Nephron (organoid): Measurements from ENCODE around the gene SELENOO.
A peak's percentile ranks its signal among the peaks of the same experiment; 100 is the strongest.

Experiments
- H3K27ac Mint-ChIP-seq, 3 experiments: 2 replicates each; pipeline ENCODE4 v1.8.0; 2020; ENCODE audit warnings: mixed read lengths in 3 of 3, mild to moderate bottlenecking in 2 of 3, moderate library complexity in 1 of 3
- H3K27me3 Mint-ChIP-seq: 2 replicates; pipeline ENCODE4 v1.8.0; 2021; ENCODE audit warnings: low read depth, mild to moderate bottlenecking, moderate library complexity, mixed read lengths
- H3K36me3 Mint-ChIP-seq: 2 replicates; pipeline ENCODE4 v1.8.0; 2020; ENCODE audit warnings: low read depth, mixed read lengths
- H3K4me1 Mint-ChIP-seq: 2 replicates; pipeline ENCODE4 v1.8.0; 2020; ENCODE audit warnings: mixed read lengths
- H3K4me3 Mint-ChIP-seq, 3 experiments: 2 replicates each; pipeline ENCODE4 v1.8.0; 2020; ENCODE audit warnings: mild to moderate bottlenecking in 3 of 3, mixed read lengths in 3 of 3, moderate library complexity in 2 of 3
- H3K9me3 Mint-ChIP-seq: 2 replicates; pipeline ENCODE4 v1.8.0; 2020; ENCODE audit warnings: mixed read lengths
- TF ChIP-seq, protein P1 (sequence below), 3 experiments: fragments of 200-600 bp; sonication (generic); IDR thresholded peaks; one replicate each; pipeline ENCODE4 v1.5.0; 2021; ENCODE audit warnings: antibody characterized with exemption in 3 of 3; ENCODE audit not compliant: unreplicated experiment in 3 of 3

Gene SELENOO

DNA sequence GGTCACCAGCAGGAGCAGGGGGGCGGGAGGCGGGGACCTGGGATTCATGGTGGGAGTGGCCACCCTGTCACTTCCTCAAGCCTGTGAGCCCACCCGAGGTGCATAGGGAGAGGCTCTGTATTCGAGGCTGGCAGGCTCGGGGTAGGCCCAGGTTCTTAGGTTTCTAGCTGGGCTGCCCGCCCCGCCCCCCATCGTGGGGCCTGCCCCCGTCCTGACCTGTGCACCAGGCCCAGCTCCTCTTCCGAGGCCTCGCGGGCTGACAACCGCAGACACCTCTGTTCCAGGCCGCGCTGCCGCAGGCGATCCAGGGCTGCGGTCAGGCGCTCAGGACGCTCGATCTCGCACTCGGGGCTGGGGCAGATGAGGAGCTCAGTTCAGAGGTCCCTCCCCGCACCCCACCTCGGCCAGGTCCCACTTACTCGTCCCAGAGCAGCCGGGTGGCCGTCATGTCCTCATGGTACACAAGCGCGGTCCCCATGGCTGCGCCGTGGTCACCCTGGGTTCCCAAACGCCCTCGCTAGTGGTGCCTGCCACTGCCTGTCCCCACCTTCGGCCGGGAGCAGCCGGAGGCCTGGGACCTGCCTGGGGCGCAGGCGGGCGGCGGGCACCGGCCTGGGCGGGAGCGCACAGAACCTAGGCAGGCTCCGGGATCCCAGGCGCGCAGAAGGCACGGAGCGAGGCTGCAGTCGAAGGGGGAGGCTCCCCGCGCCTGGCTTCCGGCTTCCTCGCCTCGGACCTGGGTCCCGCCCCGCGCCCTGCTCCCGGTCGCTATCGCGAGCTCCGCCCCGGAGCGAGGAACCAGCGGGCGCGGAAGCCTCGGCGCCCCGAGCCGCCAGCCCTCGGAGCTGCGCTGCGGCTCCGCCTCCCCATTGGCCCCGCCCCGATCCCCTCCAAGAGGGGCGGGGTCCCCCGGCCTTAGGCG is 50.0 kb downstream of the SELENOO start, which contains the start of gene HDAC10:
Gene HDAC10 (minus strand): TSS at position 711 of the 922 bp plus-strand sequence. CDS start 233 bp downstream, at position 478.
- Mint-ChIP-seq H3K27me3 (no peaks in the 10 kb centered on the region), H3K9me3 (no peaks in the 10 kb centered on the region), H3K27ac (no peak within 1 kb of the TSS), H3K4me1 (no peaks in the 10 kb centered on the region), H3K4me3 (peak within 1 kb of the TSS; percentile 75 to 81 (median 78)), H3K36me3 (no peaks in the 10 kb centered on the region)
- TF ChIP-seq, protein P1, sequence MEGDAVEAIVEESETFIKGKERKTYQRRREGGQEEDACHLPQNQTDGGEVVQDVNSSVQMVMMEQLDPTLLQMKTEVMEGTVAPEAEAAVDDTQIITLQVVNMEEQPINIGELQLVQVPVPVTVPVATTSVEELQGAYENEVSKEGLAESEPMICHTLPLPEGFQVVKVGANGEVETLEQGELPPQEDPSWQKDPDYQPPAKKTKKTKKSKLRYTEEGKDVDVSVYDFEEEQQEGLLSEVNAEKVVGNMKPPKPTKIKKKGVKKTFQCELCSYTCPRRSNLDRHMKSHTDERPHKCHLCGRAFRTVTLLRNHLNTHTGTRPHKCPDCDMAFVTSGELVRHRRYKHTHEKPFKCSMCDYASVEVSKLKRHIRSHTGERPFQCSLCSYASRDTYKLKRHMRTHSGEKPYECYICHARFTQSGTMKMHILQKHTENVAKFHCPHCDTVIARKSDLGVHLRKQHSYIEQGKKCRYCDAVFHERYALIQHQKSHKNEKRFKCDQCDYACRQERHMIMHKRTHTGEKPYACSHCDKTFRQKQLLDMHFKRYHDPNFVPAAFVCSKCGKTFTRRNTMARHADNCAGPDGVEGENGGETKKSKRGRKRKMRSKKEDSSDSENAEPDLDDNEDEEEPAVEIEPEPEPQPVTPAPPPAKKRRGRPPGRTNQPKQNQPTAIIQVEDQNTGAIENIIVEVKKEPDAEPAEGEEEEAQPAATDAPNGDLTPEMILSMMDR (IDR thresholded peaks at IDR 0.05; ENCODE audit: unreplicated experiment in 3 of 3): no peak

DNA sequence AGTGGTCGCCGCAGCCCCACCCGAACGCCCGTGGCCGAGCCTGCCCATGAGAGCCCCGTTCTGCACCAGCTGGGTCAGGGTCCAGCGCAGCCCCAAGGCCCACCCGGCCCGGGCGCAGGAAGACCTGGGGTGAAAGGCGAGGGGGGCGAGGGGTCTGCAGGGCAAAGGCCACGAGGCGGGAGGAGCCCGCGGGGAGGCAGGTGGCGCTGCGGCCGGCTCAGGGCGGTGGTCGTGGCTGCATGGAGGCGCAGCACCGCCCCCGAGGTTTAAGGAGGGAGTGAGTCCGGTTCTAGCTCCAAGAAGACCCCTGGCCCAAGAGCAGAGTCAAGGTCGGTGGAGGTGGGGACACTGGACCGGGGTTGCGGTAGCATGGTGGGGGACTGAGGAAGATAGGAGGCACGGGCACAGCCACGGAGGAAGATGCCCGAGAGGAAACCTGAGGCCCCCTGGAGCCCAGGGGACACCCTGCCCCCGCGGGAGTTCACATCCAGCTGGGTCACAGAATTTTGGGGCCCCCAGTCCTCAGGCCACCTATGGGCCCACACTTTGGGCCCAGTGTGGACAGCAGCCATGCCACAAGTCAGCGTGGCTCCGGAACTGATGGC is 50.8 kb downstream of the SELENOO start:
- no peaks in the 10 kb centered on the region for H3K4me1 Mint-ChIP-seq

DNA sequence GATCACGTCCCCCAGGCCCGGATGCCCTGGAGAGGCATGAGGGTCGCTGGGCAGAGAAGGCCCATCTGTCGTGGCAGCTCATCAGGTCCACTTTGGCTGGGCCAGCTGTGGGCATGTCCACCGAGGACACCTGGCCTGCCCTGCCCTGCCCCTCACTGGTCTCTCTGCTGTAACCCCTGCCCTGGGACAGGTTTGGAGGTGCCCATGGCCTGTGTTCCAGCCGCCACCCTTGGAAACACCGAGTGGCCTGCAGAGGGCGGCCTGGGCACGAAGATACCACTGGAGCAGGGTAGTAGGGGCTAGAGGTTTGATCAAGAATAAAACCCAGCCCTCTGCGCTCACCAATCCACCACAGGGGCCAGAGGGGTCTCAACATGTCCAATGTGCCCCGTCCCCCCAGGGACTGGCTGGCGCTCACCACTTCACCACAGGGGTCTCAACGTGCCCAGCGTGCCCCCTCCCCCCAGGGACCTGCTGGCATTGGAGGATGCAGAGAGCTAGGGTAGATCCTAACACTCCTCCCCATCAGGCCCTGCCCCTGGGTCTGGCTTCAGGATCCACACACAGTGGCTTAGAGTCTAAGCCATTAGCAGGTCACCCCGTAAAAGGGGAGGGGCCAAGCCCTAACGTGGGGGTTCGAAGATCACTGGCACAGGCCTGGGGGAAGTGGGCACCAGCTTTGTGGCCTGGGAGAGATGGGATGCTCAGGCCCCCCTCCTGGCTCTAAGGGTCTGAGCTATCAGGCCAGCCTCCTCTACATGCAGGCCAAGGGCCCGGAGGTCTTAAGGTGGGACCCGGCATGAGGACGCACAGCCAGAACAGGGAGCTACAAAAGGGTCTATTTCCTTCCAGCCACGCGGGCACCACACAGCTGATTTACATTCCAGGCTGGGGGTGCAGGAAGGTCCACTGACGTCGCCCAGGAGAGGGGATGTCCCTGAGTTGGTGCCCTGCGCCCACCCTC is 51.6 kb downstream of the SELENOO start:
- Mint-ChIP-seq H3K27ac (no peak overlapping the region), H3K4me3 (peak overlapping the region; percentile 40 to 75 (median 62)), H3K27me3 (no peaks in the 10 kb centered on the region), H3K4me1 (no peaks in the 10 kb centered on the region), H3K36me3 (no peaks in the 10 kb centered on the region), H3K9me3 (no peaks in the 10 kb centered on the region)
- TF ChIP-seq, protein P1 (IDR thresholded peaks at IDR 0.05; ENCODE audit: unreplicated experiment in 3 of 3): peak; percentile 61 to 73 (median 62)

More for the DNA sequence above, 50.8 kb downstream of the SELENOO start:
- H3K9me3 Mint-ChIP-seq: no peaks in the 10 kb centered on the region
- H3K27ac Mint-ChIP-seq: no peak overlapping the region
- TF ChIP-seq, protein P1 (IDR thresholded peaks at IDR 0.05; ENCODE audit: unreplicated experiment in 3 of 3): no peak
- H3K4me3 Mint-ChIP-seq: peak overlapping the region in 1 of 3 experiments; percentile 26
- no peaks in the 10 kb centered on the region for H3K36me3 Mint-ChIP-seq
- H3K27me3 Mint-ChIP-seq: no peaks in the 10 kb centered on the region

DNA sequence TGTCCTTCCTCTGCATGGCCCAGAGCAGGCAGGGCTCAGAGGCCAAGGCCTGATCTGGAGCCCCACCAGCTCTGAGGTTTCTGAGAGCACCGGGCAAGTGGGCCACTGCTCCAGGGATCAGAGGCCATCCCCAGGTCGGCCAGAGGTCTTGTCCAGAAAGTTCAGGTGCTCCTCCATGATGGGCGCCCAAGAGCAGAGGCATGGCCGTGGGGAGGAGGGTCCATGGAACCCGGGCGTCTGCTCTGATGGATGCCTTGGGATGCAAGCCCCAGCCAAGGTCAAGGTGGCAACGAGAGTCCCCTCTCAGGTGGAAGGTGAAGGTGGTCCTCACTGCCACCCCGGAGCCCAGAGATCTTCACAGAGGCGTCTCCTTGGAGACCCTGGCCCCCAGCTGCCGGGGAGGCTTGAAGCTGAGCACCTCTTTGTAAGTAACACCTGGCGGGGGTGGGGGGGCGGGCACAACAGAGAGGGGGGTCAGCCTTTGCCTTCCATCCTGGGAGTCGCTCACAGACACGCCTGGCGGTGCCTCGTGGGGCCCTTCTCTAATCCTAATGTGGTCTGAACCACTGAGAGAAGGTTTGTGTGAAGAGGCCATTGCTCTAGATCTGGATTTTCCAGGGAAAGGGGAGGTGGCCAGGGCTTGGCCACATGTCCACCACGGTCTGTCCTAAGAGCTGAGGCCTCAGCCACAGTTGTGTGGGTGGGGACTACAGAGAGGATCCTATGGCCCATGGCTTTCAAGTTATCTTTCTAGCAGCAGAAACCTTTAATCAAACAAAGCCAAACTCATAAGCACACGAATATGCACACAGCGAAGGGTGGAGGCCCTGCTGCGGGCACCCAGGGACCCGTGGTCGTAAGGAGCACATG is 52.5 kb downstream of the SELENOO start:
- Mint-ChIP-seq H3K27me3 (no peaks in the 10 kb centered on the region), H3K36me3 (no peaks in the 10 kb centered on the region), H3K4me1 (no peaks in the 10 kb centered on the region), H3K27ac (no peak overlapping the region), H3K9me3 (no peaks in the 10 kb centered on the region), H3K4me3 (no peak overlapping the region)
- TF ChIP-seq, protein P1 (IDR thresholded peaks at IDR 0.05; ENCODE audit: unreplicated experiment in 3 of 3): no peak

DNA sequence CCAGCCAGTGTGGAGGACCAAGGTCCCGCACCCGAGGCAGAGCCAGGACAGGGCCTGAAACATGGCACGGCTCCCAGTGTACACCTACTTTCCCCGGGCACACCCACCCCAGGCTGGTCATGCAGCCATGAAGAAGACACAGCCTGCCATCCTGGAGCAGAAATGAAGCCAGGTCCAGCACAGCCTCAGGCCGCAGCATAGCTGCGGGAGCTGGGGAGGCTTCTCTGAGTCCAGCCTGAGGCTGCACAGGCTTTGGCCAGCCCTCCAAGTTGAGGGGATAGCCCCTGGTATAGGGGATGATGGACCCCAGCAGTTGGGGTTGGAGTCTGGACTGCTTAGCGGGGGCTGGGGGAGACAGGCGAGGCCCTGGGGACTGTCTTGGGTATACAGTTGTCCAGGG is 53.1 kb downstream of the SELENOO start:
- no peaks in the 10 kb centered on the region for H3K4me1 Mint-ChIP-seq
- no peak overlapping the region for H3K4me3 Mint-ChIP-seq
- no peak overlapping the region for H3K27ac Mint-ChIP-seq

More for the DNA sequence above, 53.1 kb downstream of the SELENOO start:
- Mint-ChIP-seq H3K36me3 (no peaks in the 10 kb centered on the region), H3K27me3 (no peaks in the 10 kb centered on the region), H3K9me3 (no peaks in the 10 kb centered on the region)
- TF ChIP-seq, protein P1 (IDR thresholded peaks at IDR 0.05; ENCODE audit: unreplicated experiment in 3 of 3): no peak
